DND-41 (cell line): ENCODE data around the gene TRPC4AP.

Experiments used
- ATAC-seq: fragments of 200-7000 bp; cut with Tn5 transposase; 3 replicates; pipeline ENCODE4 v1.9.1; 2021; ENCODE audit warnings: low read depth; ENCODE audit not compliant: insufficient read depth
- DNase-seq: peaks from one replicate; pipeline ENCODE4 v3.0.0-alpha.2; 2020
- H2AFZ ChIP-seq: 2 replicates; pipeline ENCODE4 v1.6.0; 2012; ENCODE audit warnings: low read depth, low read length
- H3K27ac ChIP-seq: 2 replicates; pipeline ENCODE4 v1.5.1; 2012; ENCODE audit warnings: low read length, inconsistent platforms
- H3K27me3 ChIP-seq: fragments of 200-600 bp; sonication (generic); 2 replicates; pipeline ENCODE4 v1.6.0; 2012; ENCODE audit warnings: low read length, mild to moderate bottlenecking, inconsistent platforms; ENCODE audit not compliant: insufficient read depth, poor library complexity
- H3K36me3 ChIP-seq: 2 replicates; pipeline ENCODE4 v1.5.1; 2012; ENCODE audit warnings: low read length, inconsistent platforms; ENCODE audit not compliant: insufficient read depth
- H3K4me1 ChIP-seq: 2 replicates; pipeline ENCODE4 v1.5.1; 2012; ENCODE audit warnings: mild to moderate bottlenecking, low read length; ENCODE audit not compliant: insufficient read depth
- H3K4me2 ChIP-seq: 2 replicates; pipeline ENCODE4 v1.6.0; 2012; ENCODE audit warnings: mild to moderate bottlenecking, moderate library complexity, low read length, inconsistent platforms; ENCODE audit not compliant: insufficient read depth
- H3K4me3 ChIP-seq, 2 experiments: fragments of 200-600 bp in 1 of 2; shearing (Covaris generic) in 1 of 2; 2 replicates each; pipeline ENCODE4 v1.5.1; 2012 to 2016; ENCODE audit warnings: inconsistent platforms in 2 of 2, low read length in 2 of 2, mild to moderate bottlenecking in 2 of 2, low read depth in 1 of 2, moderate library complexity in 1 of 2
- H3K79me2 ChIP-seq: 2 replicates; pipeline ENCODE4 v1.6.0; 2012; ENCODE audit warnings: low read length, inconsistent platforms; ENCODE audit not compliant: insufficient read depth
- H3K9ac ChIP-seq: 2 replicates; pipeline ENCODE4 v1.6.0; 2012; ENCODE audit warnings: low read depth, mild to moderate bottlenecking, inconsistent platforms, low read length, moderate library complexity
- H3K9me3 ChIP-seq: 2 replicates; pipeline ENCODE4 v1.5.1; 2012; ENCODE audit warnings: low read length, moderate library complexity, mild to moderate bottlenecking, inconsistent platforms; ENCODE audit not compliant: insufficient read depth, severe bottlenecking
- H4K20me1 ChIP-seq: 2 replicates; pipeline ENCODE4 v1.6.0; 2012; ENCODE audit warnings: low read length; ENCODE audit not compliant: insufficient read depth
- EZH2 ChIP-seq: IDR thresholded peaks from 3 replicates; pipeline ENCODE4 v1.6.1; 2012; ENCODE audit warnings: borderline replicate concordance, low read depth, mild to moderate bottlenecking, moderate library complexity, low read length, inconsistent platforms; ENCODE audit not compliant: severe bottlenecking
- TF ChIP-seq, protein P1 (sequence below): IDR thresholded peaks from 2 replicates; pipeline ENCODE4 v1.5.1; 2012; ENCODE audit warnings: borderline replicate concordance, low read length, moderate library complexity, mild to moderate bottlenecking; ENCODE audit not compliant: poor library complexity, severe bottlenecking; ENCODE audit errors: extremely low read depth

Gene TRPC4AP

DNA sequence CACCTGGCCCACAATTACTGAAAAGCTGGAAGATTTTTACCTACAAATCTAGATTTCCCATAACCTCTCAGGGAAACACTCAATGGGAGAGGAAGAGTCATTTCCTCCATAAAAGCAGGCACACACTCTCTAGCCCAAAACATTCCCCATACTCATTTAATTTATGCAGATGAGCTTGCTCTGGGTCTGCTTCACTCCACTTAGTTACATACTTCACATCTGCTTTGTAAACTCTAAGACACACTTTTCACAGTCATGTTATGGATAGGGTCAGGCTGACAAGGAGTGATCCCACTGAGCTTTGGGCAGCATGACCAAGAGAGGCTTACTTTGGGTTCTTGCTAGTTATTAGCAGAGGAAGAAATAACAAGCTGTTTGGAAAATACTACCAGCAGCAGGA, 27.4 kb downstream of the TRPC4AP start:
- peaks cover 100% of the 10 kb centered on the region for H3K79me2 ChIP-seq
- no peak overlapping the region for H3K4me2 ChIP-seq
- H3K27ac ChIP-seq: no peak overlapping the region
- no peak for ATAC-seq
- no peak overlapping the region for H2AFZ ChIP-seq
- H3K4me1 ChIP-seq: no peaks in the 10 kb centered on the region
- TF ChIP-seq EZH2: no peak
- TF ChIP-seq, protein P1, sequence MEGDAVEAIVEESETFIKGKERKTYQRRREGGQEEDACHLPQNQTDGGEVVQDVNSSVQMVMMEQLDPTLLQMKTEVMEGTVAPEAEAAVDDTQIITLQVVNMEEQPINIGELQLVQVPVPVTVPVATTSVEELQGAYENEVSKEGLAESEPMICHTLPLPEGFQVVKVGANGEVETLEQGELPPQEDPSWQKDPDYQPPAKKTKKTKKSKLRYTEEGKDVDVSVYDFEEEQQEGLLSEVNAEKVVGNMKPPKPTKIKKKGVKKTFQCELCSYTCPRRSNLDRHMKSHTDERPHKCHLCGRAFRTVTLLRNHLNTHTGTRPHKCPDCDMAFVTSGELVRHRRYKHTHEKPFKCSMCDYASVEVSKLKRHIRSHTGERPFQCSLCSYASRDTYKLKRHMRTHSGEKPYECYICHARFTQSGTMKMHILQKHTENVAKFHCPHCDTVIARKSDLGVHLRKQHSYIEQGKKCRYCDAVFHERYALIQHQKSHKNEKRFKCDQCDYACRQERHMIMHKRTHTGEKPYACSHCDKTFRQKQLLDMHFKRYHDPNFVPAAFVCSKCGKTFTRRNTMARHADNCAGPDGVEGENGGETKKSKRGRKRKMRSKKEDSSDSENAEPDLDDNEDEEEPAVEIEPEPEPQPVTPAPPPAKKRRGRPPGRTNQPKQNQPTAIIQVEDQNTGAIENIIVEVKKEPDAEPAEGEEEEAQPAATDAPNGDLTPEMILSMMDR: no peak
- peaks cover 53% of the 10 kb centered on the region for H4K20me1 ChIP-seq
- no peak for DNase-seq
- no peaks in the 10 kb centered on the region for H3K27me3 ChIP-seq
- H3K36me3 ChIP-seq: peaks cover 68% of the 10 kb centered on the region
- no peaks in the 10 kb centered on the region for H3K9me3 ChIP-seq
- H3K9ac ChIP-seq: no peak overlapping the region
- H3K4me3 ChIP-seq: no peak overlapping the region

DNA sequence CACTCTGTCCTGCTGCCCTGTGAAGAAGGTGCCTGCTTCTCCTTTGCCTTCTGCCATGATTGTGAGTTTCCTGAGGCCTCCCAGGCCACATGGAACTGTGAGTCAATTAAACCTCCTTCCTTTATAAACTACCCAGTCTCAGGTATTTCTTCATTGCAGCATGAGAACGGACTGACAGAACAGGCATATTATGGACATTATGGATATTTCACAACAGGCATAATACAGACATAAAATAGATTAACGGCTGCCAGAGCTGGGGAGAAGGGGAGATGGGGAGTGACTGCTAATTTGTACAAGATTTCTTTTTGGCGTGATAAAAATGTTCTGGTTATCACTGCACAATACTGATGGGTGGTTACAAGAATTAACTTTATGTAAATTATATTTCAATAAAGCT, 29.4 kb downstream of the TRPC4AP start:
- peaks cover 56% of the 10 kb centered on the region for H4K20me1 ChIP-seq
- ATAC-seq (no peak), DNase-seq (no peak)
- TF ChIP-seq EZH2: no peak
- TF ChIP-seq, protein P1: no peak
- H3K27ac ChIP-seq: no peak overlapping the region
- H3K36me3 ChIP-seq: peaks cover 57% of the 10 kb centered on the region
- H3K4me1 ChIP-seq: no peaks in the 10 kb centered on the region
- no peak overlapping the region for H2AFZ ChIP-seq
- no peak overlapping the region for H3K9ac ChIP-seq
- H3K4me3 ChIP-seq: no peak overlapping the region
- H3K9me3 ChIP-seq: no peaks in the 10 kb centered on the region
- H3K4me2 ChIP-seq: no peak overlapping the region
- H3K79me2 ChIP-seq: peaks cover 100% of the 10 kb centered on the region
- no peaks in the 10 kb centered on the region for H3K27me3 ChIP-seq

DNA sequence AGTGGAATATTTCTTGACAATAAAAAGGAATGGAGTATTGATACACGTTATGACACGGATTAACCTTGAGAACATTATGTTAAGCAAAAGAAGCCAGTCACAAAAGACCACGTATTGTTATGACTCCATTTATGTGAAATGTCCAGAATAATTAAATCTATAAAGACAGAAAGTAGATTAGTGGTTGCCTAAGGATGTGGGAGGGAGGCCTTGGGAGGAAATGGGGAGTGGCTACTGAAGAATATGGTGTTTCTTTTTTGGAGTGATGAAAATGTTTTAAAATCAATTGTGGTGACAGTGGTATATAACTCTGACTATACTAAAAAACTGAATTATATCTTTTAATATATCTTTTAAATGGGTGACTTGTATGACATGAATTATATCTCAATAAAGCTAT, 30.1 kb downstream of the TRPC4AP start:
- Histone ChIP-seq H3K4me1 (no peaks in the 10 kb centered on the region), H3K36me3 (peaks cover 52% of the 10 kb centered on the region), H3K9me3 (no peaks in the 10 kb centered on the region), H3K4me2 (no peak overlapping the region), H2AFZ (no peak overlapping the region), H3K4me3 (no peak overlapping the region), H4K20me1 (peaks cover 60% of the 10 kb centered on the region), H3K9ac (no peak overlapping the region), H3K79me2 (peaks cover 99% of the 10 kb centered on the region), H3K27ac (no peak overlapping the region), H3K27me3 (no peaks in the 10 kb centered on the region)
- TF ChIP-seq, protein P1: no peak
- no peak for TF ChIP-seq EZH2
- no peak for DNase-seq
- no peak for ATAC-seq

DNA sequence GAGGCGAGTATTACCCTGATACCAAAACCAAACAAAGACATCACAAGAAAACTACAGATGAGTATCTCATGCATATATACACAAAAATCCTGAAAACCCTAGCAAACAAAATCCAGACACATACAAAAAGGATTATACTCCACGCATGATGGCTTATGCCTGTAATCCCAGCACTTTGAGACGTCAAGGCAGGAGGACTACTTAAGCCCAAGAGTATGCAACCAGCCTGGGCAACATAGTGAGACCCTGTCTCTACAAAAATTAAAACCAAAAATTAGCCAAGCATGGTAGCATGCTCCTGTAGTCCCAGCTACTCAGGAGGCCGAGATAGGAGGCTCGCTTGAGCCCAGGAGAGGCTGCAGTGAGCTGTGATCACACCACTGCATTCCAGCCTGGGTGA, 32.4 kb downstream of the TRPC4AP start:
- Histone ChIP-seq H3K4me3 (no peak overlapping the region), H2AFZ (no peak overlapping the region), H3K36me3 (peaks cover 52% of the 10 kb centered on the region), H3K4me1 (no peaks in the 10 kb centered on the region), H3K79me2 (peaks cover 89% of the 10 kb centered on the region), H3K9ac (no peak overlapping the region), H4K20me1 (peaks cover 53% of the 10 kb centered on the region), H3K4me2 (no peak overlapping the region), H3K27me3 (no peaks in the 10 kb centered on the region), H3K9me3 (no peaks in the 10 kb centered on the region), H3K27ac (no peak overlapping the region)
- TF ChIP-seq, protein P1: no peak
- TF ChIP-seq EZH2: no peak
- DNase-seq: no peak
- ATAC-seq: no peak
